ENCODE measurements around the gene DPEP3. TPM values are rescaled to one million over a fixed set of nuclear protein-coding genes. Genes with fewer than 3 reads are reported as not detected.

DPEP3 gene
- total RNA-seq, 1 experiment from 2014 or later: not detected

DNA sequence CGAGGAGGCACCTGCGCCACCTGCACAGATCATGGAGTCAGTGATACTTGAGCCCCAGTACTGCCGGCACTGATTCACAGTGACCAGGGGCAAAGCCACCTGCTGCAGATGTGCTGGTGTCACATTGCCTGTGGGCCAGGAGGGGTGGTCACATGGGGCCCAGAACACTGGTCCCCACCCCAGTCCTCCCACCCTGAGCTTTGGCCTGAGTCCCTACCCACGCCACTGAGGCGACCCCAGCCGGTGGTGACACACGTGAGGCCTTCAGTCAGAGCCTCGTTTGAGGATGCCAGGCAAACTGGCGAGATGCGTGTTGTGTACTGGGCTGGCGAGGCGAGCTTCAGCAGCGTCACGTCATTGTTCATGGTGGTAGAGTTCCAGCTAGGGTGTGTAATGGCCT is 50.1 kb downstream of the DPEP3 start:
- no peak overlapping the region for H3K4me2 ChIP-seq (ENCODE audit: low read depth, low read length, poor library complexity, severe bottlenecking)
- no peak overlapping the region for H3K27ac ChIP-seq (ENCODE audit: low read length)
- DNase-seq: no peak
- no peak overlapping the region for H3K9ac ChIP-seq (ENCODE audit: low read length)
- H3K27me3 ChIP-seq (ENCODE audit: low read length): no peaks in the 10 kb centered on the region
- no peaks in the 10 kb centered on the region for H4K20me1 ChIP-seq (ENCODE audit: insufficient read depth, low read depth, low read length)
- H3K79me2 ChIP-seq (ENCODE audit: low read length): peaks cover 6% of the 10 kb centered on the region
- no peaks in the 10 kb centered on the region for H3K9me2 ChIP-seq (replicated peaks; ENCODE audit: insufficient read depth, low read length)
- no peak overlapping the region for H3K4me3 ChIP-seq (ENCODE audit: low read length)
- peaks cover 18% of the 10 kb centered on the region; the same call in 1 of the 2 replicates for H3K36me3 ChIP-seq (ENCODE audit: insufficient read depth, low read length)
- H3K4me1 ChIP-seq (ENCODE audit: low read length): peaks cover 23% of the 10 kb centered on the region
- no peaks in the 10 kb centered on the region for H3K9me3 ChIP-seq (ENCODE audit: low read length)
- H2AFZ ChIP-seq (ENCODE audit: low read length): no peak overlapping the region

DNA sequence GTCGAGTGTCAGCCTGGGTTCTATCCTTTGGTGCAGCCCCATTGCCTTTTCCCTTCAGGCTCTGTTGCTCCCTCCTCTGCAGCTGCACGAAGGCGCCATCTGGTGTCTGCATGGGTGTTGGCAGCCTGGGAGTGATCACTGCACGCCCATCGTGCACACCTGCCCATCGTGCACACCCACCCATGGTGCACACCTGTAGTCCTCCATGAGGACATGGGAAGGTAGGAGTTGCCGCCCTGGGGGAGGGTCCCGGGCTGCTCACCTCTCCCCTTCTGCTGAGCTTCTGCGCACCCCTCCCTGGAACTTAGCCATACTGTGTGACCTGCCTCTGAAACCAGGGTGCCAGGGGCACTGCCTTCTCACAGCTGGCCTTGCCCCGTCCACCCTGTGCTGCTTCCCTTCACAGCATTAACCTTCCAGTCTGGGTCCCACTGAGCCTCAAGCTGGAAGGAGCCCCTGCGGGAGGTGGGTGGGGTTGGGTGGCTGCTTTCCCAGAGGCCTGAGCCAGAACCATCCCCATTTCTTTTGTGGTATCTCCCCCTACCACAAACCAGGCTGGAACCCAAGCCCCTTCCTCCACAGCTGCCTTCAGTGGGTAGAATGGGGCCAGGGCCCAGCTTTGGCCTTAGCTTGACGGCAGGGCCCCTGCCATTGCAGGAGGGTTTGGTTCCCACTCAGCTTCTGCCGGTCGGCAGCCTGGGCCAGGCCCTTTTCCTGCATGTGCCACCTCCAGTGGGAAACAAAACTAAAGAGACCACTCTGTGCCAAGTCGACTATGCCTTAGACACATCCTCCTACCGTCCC is 51.5 kb downstream of the DPEP3 start:
- H3K4me1 ChIP-seq (ENCODE audit: low read length): peaks cover 12% of the 10 kb centered on the region
- H3K4me3 ChIP-seq (ENCODE audit: low read length): no peak overlapping the region
- H3K27ac ChIP-seq (ENCODE audit: low read length): no peak overlapping the region
- H3K36me3 ChIP-seq (ENCODE audit: insufficient read depth, low read length): peaks cover 4% of the 10 kb centered on the region; the same call in 1 of the 2 replicates
- H4K20me1 ChIP-seq (ENCODE audit: insufficient read depth, low read depth, low read length): no peaks in the 10 kb centered on the region
- H3K9me3 ChIP-seq (ENCODE audit: low read length): no peaks in the 10 kb centered on the region
- no peak overlapping the region for H3K9ac ChIP-seq (ENCODE audit: low read length)
- H3K27me3 ChIP-seq (ENCODE audit: low read length): no peaks in the 10 kb centered on the region
- no peak overlapping the region for H2AFZ ChIP-seq (ENCODE audit: low read length)
- H3K4me2 ChIP-seq (ENCODE audit: low read depth, low read length, poor library complexity, severe bottlenecking): no peak overlapping the region
- no peaks in the 10 kb centered on the region for H3K9me2 ChIP-seq (replicated peaks; ENCODE audit: insufficient read depth, low read length)
- no peaks in the 10 kb centered on the region; the same call in 1 of the 2 replicates for H3K79me2 ChIP-seq (ENCODE audit: low read length)
- peak; percentile 93 for DNase-seq

DNA sequence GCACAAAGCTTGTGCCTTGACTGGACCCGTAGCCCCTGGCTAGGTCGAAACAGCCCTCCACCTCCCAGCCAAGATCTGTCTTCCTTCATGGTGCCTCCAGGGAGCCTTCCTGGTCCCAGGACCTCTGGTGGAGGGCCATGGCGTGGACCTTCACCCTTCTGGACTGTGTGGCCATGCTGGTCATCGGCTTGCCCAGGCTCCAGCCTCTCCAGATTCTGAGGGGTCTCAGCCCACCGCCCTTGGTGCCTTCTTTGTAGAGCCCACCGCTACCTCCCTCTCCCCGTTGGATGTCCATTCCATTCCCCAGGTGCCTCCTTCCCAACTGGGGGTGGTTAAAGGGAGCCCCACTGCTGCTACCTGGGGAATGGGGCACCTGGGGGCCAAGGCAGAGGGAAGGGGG is 52.2 kb downstream of the DPEP3 start:
- Histone ChIP-seq H3K4me2 (ENCODE audit: low read depth, low read length, poor library complexity, severe bottlenecking) (no peak overlapping the region), H3K36me3 (ENCODE audit: insufficient read depth, low read length) (no peaks in the 10 kb centered on the region), H3K4me3 (ENCODE audit: low read length) (no peak overlapping the region)

DNA sequence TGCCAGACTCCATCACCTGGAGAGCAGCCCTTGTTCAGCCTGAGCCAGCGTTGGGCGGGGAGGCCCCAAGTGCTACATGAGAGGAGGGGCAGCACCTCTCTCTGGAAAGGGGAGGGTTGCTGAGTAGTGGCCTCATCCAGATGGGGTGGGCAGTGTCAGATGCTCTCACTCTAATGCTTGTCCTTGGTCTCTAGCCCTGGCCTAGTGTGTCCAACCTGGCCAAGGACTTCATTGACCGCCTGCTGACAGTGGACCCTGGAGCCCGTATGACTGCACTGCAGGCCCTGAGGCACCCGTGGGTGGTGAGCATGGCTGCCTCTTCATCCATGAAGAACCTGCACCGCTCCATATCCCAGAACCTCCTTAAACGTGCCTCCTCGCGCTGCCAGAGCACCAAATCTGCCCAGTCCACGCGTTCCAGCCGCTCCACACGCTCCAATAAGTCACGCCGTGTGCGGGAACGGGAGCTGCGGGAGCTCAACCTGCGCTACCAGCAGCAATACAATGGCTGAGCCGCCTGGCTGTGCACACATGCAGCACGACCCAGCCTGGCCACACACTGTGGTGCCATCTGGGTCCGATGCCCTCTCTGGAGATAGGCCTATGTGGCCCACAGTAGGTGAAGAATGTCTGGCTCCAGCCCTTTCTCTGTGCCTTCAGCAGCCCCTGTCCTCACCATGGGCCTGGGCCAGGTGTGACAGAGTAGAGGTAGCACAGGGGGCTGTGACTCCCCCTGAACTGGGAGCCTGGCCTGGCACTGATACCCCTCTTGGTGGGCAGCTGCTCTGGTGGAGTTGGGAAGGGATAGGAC is 53.0 kb downstream of the DPEP3 start:
- no peaks in the 10 kb centered on the region for H3K36me3 ChIP-seq (ENCODE audit: insufficient read depth, low read length)

More for the DNA sequence above, 52.2 kb downstream of the DPEP3 start:
- DNase-seq: peak; percentile 41
- no peak overlapping the region for H3K9ac ChIP-seq (ENCODE audit: low read length)
- H2AFZ ChIP-seq (ENCODE audit: low read length): no peak overlapping the region
- no peaks in the 10 kb centered on the region; the same call in 1 of the 2 replicates for H3K79me2 ChIP-seq (ENCODE audit: low read length)
- no peaks in the 10 kb centered on the region for H4K20me1 ChIP-seq (ENCODE audit: insufficient read depth, low read depth, low read length)
- peaks cover 12% of the 10 kb centered on the region for H3K4me1 ChIP-seq (ENCODE audit: low read length)
- H3K9me2 ChIP-seq (replicated peaks; ENCODE audit: insufficient read depth, low read length): no peaks in the 10 kb centered on the region
- H3K27ac ChIP-seq (ENCODE audit: low read length): no peak overlapping the region
- no peaks in the 10 kb centered on the region for H3K27me3 ChIP-seq (ENCODE audit: low read length)
- no peaks in the 10 kb centered on the region for H3K9me3 ChIP-seq (ENCODE audit: low read length)

DNA sequence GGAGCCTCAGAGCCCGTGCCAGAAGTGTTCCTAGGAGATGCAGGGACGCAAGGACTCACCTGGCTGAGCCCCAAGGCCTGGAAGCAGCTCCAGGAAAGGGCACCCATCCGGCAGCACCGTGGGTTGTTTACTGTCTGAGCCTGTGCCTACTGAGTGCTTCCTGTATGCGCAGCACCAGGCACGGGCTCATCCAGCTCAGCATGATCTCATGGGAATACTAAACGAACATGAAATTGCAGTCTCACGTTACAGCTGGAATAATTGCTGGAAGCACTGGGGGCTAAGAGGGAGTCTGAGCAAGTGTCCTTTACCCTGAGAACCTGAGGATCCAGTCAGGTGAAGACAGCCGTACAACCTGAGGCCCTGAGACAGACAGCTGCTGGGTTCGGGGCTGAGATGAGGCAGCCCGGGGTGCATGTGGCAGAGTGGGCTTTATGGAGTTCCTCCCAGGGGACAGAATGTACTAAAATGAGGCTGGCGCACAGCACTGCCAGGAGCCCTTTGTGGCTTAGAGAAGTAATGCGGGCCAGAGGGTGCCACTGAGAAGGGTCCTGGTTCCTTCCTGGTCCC is 54.0 kb downstream of the DPEP3 start:
- H3K9ac ChIP-seq (ENCODE audit: low read length): 0 out of 2 replicates have a peak overlapping the region, but pooled peaks have one; percentile 18
- no peak overlapping the region for H3K27ac ChIP-seq (ENCODE audit: low read length)

More for the DNA sequence above, 53.0 kb downstream of the DPEP3 start:
- H3K4me1 ChIP-seq (ENCODE audit: low read length): peaks cover 12% of the 10 kb centered on the region
- H3K9ac ChIP-seq (ENCODE audit: low read length): no peak overlapping the region
- DNase-seq: peak; percentile 42
- H2AFZ ChIP-seq (ENCODE audit: low read length): no peak overlapping the region
- H3K79me2 ChIP-seq (ENCODE audit: low read length): no peaks in the 10 kb centered on the region; the same call in 1 of the 2 replicates
- H3K27me3 ChIP-seq (ENCODE audit: low read length): no peaks in the 10 kb centered on the region
- H3K27ac ChIP-seq (ENCODE audit: low read length): no peak overlapping the region
- no peaks in the 10 kb centered on the region for H3K9me3 ChIP-seq (ENCODE audit: low read length)
- H3K4me3 ChIP-seq (ENCODE audit: low read length): no peak overlapping the region
- no peaks in the 10 kb centered on the region for H3K9me2 ChIP-seq (replicated peaks; ENCODE audit: insufficient read depth, low read length)
- no peaks in the 10 kb centered on the region for H4K20me1 ChIP-seq (ENCODE audit: insufficient read depth, low read depth, low read length)
- no peak overlapping the region for H3K4me2 ChIP-seq (ENCODE audit: low read depth, low read length, poor library complexity, severe bottlenecking)

More for the DNA sequence above, 54.0 kb downstream of the DPEP3 start:
- no peak overlapping the region for H3K4me2 ChIP-seq (ENCODE audit: low read depth, low read length, poor library complexity, severe bottlenecking)
- DNase-seq: peak; percentile 71
- no peak overlapping the region for H2AFZ ChIP-seq (ENCODE audit: low read length)
- H3K4me1 ChIP-seq (ENCODE audit: low read length): peaks cover 12% of the 10 kb centered on the region
- no peaks in the 10 kb centered on the region for H3K36me3 ChIP-seq (ENCODE audit: insufficient read depth, low read length)
- no peak overlapping the region for H3K4me3 ChIP-seq (ENCODE audit: low read length)
- no peaks in the 10 kb centered on the region for H3K9me2 ChIP-seq (replicated peaks; ENCODE audit: insufficient read depth, low read length)
- H3K9me3 ChIP-seq (ENCODE audit: low read length): no peaks in the 10 kb centered on the region
- no peaks in the 10 kb centered on the region for H3K27me3 ChIP-seq (ENCODE audit: low read length)
- no peaks in the 10 kb centered on the region for H4K20me1 ChIP-seq (ENCODE audit: insufficient read depth, low read depth, low read length)
- H3K79me2 ChIP-seq (ENCODE audit: low read length): no peaks in the 10 kb centered on the region; the same call in 1 of the 2 replicates

Small RNAs within 50 kb of the gene (small RNA-seq; reads per million reads assigned to genes)
- gene RNU6-359P: not detected

Other genes with a start within 250 kb of the DPEP3 start
- gene RANBP10, start 173.9 kb downstream of the DPEP3 start, total RNA-seq (2014; rRNA removed; shearing (Covaris generic); ENCODE audit: low replicate concordance): 9.3 and 10.7 TPM in 2 replicates
- gene TSNAXIP1, start 173.6 kb downstream of the DPEP3 start, total RNA-seq (2014; rRNA removed; shearing (Covaris generic); ENCODE audit: low replicate concordance): 0.52 and 1.1 TPM in 2 replicates
- gene THAP11, start 138.2 kb downstream of the DPEP3 start, total RNA-seq (2014; rRNA removed; shearing (Covaris generic); ENCODE audit: low replicate concordance): 57.1 and 89.9 TPM in 2 replicates
- 179 and 237 TPM in 2 replicates for gene NUTF2, start 133.6 kb downstream of the DPEP3 start, total RNA-seq (2014; rRNA removed; shearing (Covaris generic); ENCODE audit: low replicate concordance)
- gene CENPT, start 132.8 kb downstream of the DPEP3 start, total RNA-seq (2014; rRNA removed; shearing (Covaris generic); ENCODE audit: low replicate concordance): 22.0 and 36.0 TPM in 2 replicates
- gene EDC4, start 107.4 kb downstream of the DPEP3 start, total RNA-seq (2014; rRNA removed; shearing (Covaris generic); ENCODE audit: low replicate concordance): 46.4 and 52.1 TPM in 2 replicates
- gene NRN1L, start 95.6 kb downstream of the DPEP3 start, total RNA-seq (2014; rRNA removed; shearing (Covaris generic); ENCODE audit: low replicate concordance): 0.56 TPM in 1 of 2 replicates, not detected in the other
- gene PSKH1, start 87.2 kb downstream of the DPEP3 start, total RNA-seq (2014; rRNA removed; shearing (Covaris generic); ENCODE audit: low replicate concordance): 7.2 and 14.2 TPM in 2 replicates
- gene CTRL, start 48.6 kb downstream of the DPEP3 start, total RNA-seq (2014; rRNA removed; shearing (Covaris generic); ENCODE audit: low replicate concordance): 1.0 and 1.6 TPM in 2 replicates
- gene PSMB10, start 43.6 kb downstream of the DPEP3 start, total RNA-seq (2014; rRNA removed; shearing (Covaris generic); ENCODE audit: low replicate concordance): 92.4 and 264 TPM in 2 replicates
- 1.1 and 1.3 TPM in 2 replicates for gene LCAT, start 36.4 kb downstream of the DPEP3 start, total RNA-seq (2014; rRNA removed; shearing (Covaris generic); ENCODE audit: low replicate concordance)
- 11.0 and 15.4 TPM in 2 replicates for gene SLC12A4, start 11.9 kb downstream of the DPEP3 start, total RNA-seq (2014; rRNA removed; shearing (Covaris generic); ENCODE audit: low replicate concordance)
- gene DPEP2, start 19.0 kb upstream of the DPEP3 start, total RNA-seq (2014; rRNA removed; shearing (Covaris generic); ENCODE audit: low replicate concordance): not detected in 2 replicates
- gene DPEP2NB, start 35.4 kb upstream of the DPEP3 start, total RNA-seq (2014; rRNA removed; shearing (Covaris generic); ENCODE audit: low replicate concordance): not detected in 2 replicates
- 10.8 and 20.9 TPM in 2 replicates for gene DDX28, start 42.7 kb upstream of the DPEP3 start, total RNA-seq (2014; rRNA removed; shearing (Covaris generic); ENCODE audit: low replicate concordance)
- gene DUS2, start 42.8 kb upstream of the DPEP3 start, total RNA-seq (2014; rRNA removed; shearing (Covaris generic); ENCODE audit: low replicate concordance): 23.7 and 35.8 TPM in 2 replicates
- 39.1 and 72.3 TPM in 2 replicates for gene NFATC3, start 104.9 kb upstream of the DPEP3 start, total RNA-seq (2014; rRNA removed; shearing (Covaris generic); ENCODE audit: low replicate concordance)

Data from Karpas-422 (cell line).